NCI-H748 treated with DMSO at 0.1 percent for 48 hours (cell line): Measurements from ENCODE around the gene LHFPL2.
"Not testable (repeated sequence)": the region's sequence is repeated elsewhere in the genome, so short reads cannot be mapped to it uniquely, and the experiment has no call there.

Experiments used
- DNase-seq: peaks from one replicate; lab custom pipeline; 2025; lab: John Stamatoyannopoulos, UW

LHFPL2 gene

GRCh38 chr5:78640662-78641474 lies 7.7 kb downstream of the LHFPL2 start:
- DNase-seq, result no peak

- DNase-seq, result no peak
These were observed 8.8 kb downstream of the LHFPL2 start for GRCh38 chr5:78639791-78640190.

- DNase-seq, result no peak
These were observed 9.5 kb downstream of the LHFPL2 start for GRCh38 chr5:78638973-78639669.

GRCh38 chr5:78638423-78638822 lies 10.1 kb downstream of the LHFPL2 start:
- peak; percentile 75 for DNase-seq

GRCh38 chr5:78637468-78637867 lies 11.1 kb downstream of the LHFPL2 start:
- DNase-seq, result no peak

- no peak for DNase-seq
These were observed 11.9 kb downstream of the LHFPL2 start for GRCh38 chr5:78636682-78637081.

GRCh38 chr5:78634634-78635033 lies 13.9 kb downstream of the LHFPL2 start:
- DNase-seq, result no peak

- no peak for DNase-seq
These were observed 14.3 kb downstream of the LHFPL2 start for GRCh38 chr5:78634229-78634628.

DNA sequence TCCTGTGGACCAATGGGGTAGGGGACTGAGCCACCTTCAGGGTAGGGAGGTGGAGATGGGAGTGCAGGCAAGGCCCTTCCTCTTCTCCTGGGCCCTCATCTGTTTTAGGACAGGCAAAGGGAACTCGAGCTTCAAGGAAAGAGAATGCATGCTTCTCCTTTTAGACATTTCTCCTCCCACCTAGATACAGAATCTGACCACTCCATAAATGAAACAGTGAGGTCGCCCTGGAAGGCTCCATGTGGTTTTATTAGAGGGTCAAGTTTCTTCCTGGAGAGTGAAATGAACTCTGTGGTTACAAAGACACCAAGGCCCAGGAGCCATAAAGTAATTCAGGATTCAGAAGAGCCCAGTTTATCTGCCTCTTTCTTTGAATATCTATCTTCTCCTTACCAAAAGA lies 14.9 kb downstream of the LHFPL2 start:
- no peak for DNase-seq

- no peak for DNase-seq
These were observed 16.1 kb downstream of the LHFPL2 start for GRCh38 chr5:78632467-78632866.

GRCh38 chr5:78631931-78632330 lies 16.6 kb downstream of the LHFPL2 start:
- DNase-seq, result no peak

- DNase-seq, result no peak
These were observed 18.5 kb downstream of the LHFPL2 start for GRCh38 chr5:78630047-78630446.

DNA sequence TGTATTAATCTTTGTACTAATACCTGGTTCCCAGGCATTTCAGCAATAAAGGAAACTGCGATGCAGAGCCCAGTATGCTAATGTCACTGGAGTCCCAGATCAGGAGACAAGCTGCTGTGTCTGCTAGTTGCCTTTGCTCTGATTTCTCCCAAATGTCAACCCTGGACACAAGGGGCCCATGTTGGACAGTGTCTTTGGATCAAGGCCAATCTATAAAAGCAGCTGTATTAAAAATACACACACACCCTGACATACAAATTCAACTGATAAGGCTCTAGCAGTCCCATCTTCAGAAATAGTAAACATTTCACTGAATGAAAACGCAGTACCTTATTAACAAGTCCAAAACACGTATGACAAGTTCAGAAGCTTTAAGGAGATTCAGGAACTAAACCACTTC lies 18.9 kb downstream of the LHFPL2 start:
- DNase-seq, result no peak

- DNase-seq, result no peak
These were observed 20.1 kb downstream of the LHFPL2 start for GRCh38 chr5:78628270-78628992.

- no peak for DNase-seq
These were observed 20.8 kb downstream of the LHFPL2 start for GRCh38 chr5:78627766-78628165.

DNA sequence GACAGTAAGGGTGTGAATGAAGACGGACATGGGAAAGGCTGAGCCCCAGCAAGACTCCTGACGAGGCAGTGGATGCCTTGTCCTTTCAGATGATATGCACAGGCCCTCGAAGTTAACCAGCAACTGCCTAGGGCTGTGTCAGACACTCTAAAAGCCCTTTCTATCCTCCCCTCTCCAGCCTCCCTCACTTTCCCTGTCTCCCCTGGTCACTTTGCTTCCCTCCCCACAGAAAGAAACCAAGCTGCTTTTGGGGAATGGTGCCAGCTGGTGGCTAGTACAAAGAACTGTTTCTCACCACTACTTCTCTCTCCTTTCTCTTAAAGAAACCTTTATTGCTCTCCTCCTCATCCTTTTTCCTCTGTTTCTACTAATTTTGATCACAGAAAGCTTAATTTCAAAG lies 21.4 kb downstream of the LHFPL2 start:
- no peak for DNase-seq

- no peak for DNase-seq
These were observed 22.5 kb downstream of the LHFPL2 start for GRCh38 chr5:78626009-78626571.

DNA sequence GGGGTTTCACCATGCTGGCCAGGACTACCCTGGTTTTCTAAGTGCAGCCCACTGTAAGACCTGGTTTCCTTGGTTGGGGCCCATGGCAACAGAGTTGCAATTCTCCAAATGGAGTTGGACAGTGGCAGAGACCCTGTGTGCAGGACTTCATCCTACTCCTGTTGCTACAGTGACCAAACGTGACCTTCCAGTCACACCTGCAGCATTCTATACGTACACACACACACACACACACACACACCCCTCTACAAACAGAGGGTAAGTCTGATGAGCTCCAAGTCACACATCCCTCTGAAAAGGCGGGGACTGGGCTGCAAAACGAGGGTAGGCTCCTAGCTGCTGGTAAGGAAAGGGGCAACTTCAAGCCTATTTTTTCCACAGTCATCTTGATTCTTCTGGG lies 23.6 kb downstream of the LHFPL2 start:
- DNase-seq, result no peak

DNA sequence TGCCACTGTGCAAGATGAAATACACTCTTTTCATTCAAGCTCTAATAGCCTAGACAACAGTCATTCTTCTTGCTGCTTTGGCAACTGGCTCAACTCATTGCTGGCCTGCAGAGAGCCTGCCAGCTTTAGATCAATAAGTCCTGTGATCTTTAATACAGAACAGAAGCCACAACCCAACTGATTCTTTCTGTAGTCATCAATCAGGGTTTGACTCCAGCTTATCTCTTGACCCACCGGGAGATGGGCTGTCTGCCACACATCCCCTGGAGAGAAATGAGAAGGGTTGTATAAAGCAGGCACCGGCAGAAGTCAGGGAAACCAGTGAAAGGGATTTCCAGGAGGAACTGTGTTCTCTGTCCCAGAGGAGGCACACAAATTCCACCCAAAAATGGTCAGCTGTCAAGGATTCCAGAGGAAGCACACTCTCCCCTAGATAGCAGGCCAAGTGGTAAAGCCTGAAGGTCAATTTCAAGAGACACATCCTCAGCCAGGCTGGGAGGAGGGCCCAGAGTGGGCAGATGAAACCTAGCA lies 24.5 kb downstream of the LHFPL2 start:
- DNase-seq, result no peak

- DNase-seq, result no peak
These were observed 26.1 kb downstream of the LHFPL2 start for GRCh38 chr5:78622302-78622971.

GRCh38 chr5:78621291-78621738 lies 27.3 kb downstream of the LHFPL2 start:
- DNase-seq, result no peak

GRCh38 chr5:78620119-78620518 lies 28.5 kb downstream of the LHFPL2 start:
- not testable (repeated sequence) for DNase-seq
